ENCODE data around the gene EPHA3. TPM values are rescaled to one million over a fixed set of nuclear protein-coding genes. Genes with fewer than 3 reads are reported as not detected.

EPHA3 gene
- polyA plus RNA-seq, 3 donors: 3.8 to 5.4 (median 4.3) TPM

DNA sequence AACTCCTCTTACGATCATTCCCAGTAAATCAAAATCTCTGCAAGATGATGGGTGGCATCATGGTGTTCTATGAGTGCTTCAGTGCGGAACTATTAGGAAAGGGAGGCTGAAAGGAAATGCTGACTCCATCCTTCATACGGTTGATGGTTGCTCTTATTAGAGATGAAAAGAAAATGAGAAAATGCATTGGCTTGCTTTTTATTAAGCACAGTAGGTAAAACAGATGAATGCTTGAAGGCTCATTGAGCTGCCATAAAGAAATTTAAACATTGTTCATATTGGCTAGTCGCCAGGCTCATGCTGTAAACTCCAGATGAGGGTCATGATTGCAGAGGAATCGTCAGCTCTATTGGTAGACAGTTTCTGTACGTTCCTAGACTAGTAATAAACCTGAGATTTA is 115.8 kb downstream of the EPHA3 start:
- no peak for DNase-seq

GRCh38 chr3:89227218-89227617 is 119.8 kb downstream of the EPHA3 start:
- DNase-seq: no peak

DNA sequence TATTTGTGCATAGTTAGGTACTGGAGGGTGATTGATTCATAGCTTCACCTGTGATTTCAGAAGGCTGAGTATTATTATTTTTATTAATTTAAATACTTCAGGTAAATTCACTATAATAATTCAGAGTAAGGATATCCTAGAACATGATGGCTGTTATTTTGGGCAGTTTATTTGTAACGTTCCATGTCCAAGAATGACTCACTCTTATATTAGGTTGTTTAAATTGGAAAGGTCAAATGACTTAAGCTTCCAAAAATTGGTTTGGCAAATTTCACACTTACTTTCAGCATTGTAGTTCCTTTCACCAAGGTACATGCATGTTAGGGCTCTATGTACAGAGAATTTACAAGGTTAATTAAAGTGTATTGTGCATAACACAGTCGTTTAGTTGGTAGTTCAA is 120.2 kb downstream of the EPHA3 start:
- no peak for DNase-seq

- no peak for DNase-seq
These were observed 124.7 kb downstream of the EPHA3 start for GRCh38 chr3:89232155-89232554.

GRCh38 chr3:89234620-89235019 is 127.2 kb downstream of the EPHA3 start:
- DNase-seq: no peak

DNA sequence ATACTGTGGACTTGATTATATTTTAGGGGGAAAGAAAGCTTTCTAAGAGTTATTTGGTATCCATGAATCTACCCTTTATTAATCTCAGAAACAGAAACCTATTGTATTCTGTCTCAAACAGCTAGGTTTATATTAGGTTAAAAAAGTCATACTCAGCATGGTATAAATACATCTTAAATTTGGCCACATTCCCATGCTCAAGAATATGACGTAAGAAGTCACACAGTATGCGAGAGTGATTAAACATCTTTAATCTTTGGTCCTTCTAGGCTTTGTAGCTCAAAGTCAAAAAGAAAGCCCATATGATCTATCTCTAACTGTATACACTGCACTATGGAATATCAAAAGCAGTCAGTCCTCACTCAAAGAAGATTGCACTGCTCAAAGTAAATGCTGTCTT is 131.4 kb downstream of the EPHA3 start:
- no peak for DNase-seq

DNA sequence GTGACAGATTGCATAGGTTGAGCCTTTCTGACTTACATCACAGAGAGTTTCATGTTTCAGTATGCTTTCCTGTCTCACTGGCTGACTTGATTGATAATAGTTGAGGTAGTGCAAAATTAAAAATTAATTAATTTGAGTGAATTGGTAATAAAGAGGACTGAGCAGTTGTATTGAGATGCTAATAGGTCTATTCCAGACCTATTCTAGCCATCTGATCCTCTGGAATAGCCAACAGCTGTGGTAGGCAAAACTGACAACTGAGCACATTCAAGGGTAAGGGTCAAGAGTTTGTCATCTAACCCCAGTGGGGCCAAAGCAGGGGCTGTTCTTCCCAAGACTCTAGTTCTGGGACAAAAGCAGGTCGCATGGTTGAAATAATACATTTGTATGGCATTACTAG is 132.4 kb downstream of the EPHA3 start:
- DNase-seq: peak; percentile 15

DNA sequence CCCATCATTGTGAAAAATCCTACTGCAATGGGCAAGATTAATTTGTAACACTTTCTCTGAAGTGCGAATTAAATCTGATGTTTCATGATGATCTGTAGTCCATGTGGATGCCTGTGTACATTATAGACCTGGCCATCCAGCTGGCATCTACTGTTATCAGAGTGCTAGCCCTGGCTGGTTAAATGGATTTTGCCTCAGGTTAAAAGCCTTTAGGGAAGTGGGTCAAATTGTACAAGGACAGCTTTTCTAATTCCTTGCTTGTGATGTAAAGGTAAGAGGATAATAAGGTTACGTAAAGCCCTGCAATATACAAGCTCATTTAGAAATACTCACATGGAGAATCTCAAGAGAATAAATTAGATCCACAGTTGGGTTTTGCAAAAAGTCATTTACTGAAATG is 138.2 kb downstream of the EPHA3 start:
- no peak for DNase-seq

DNA sequence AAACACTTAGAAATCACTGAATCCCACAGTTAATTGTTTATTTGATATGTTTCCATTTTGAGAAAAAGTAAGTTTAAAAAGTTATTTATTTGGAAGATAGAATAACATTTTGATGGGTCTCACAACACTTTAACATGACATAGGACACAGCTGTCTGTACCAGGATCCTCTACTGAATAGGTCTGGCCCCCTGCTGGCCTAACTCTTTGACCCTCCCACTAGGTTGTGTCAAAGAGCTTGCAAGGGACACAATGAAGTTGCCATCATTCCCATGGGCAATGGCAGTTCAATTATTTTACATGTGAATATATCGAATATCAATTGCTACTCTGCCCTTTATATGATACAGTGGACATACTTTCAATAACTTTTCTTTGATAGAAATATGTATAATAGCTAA is 138.9 kb downstream of the EPHA3 start:
- DNase-seq: no peak

DNA sequence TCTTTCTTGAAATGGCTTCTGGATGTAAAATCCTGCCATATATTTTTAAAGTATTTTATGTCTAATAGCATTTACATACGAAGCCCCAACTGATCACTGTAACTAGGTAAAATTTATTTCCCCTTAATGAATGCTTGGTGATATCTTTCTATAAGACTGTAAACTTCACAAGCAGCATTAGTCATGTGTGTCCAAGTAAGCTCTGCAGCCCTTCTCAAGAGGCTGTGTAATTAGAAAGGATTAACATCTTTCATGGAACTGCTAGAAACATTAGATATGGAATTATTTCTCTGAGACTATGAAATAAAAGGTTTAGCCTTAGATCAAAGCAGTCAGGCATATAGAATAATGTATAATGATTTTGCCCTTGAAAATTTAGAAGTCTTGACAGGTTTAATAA is 143.3 kb downstream of the EPHA3 start:
- no peak for DNase-seq

DNA sequence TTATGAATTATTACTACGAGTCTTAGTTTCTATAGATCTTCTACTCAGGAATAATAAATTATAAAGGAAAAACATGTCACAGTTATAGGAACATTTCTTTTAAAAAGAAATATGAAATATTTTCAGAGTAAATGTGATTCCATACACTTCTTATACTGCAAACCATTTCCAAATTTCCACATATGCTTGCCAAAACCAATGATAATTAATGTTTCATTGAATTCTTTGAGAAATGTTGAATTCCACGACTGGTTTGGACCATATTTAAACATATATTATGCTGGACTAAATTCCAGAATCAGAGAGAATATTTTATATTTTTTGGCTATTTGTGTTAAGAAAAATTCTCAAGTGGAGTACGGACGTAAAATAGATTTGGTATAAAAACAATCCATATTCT is 144.6 kb downstream of the EPHA3 start:
- DNase-seq: no peak

GRCh38 chr3:89252860-89253259 is 145.4 kb downstream of the EPHA3 start:
- DNase-seq: peak; percentile 10

DNA sequence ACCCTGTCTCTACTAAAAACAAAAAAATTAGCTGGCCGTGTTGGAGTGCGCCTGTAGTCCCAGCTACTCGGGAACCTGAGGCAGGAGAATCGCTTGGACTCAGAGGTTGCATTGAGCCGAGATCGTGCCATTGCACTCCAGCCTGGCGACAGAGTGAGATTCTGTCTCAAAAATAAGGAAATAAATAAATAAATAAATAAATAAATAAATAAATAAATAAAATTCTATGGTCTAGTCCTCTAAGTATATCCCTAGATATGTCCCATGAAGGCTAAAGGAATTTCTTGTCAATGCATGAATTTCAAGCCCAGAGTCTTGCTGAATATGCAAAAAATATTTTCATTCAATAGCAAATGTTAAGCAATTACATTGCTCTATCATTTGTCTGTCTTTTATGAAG is 149.0 kb downstream of the EPHA3 start:
- no peak for DNase-seq

GRCh38 chr3:89256882-89257281 is 149.5 kb downstream of the EPHA3 start:
- no peak for DNase-seq

- DNase-seq: no peak
These were observed 153.3 kb downstream of the EPHA3 start for GRCh38 chr3:89260721-89261120.

- no peak for DNase-seq
These were observed 154.3 kb downstream of the EPHA3 start for GRCh38 chr3:89261673-89262072.

GRCh38 chr3:89262309-89262929 is 155.0 kb downstream of the EPHA3 start:
- no peak for DNase-seq

DNA sequence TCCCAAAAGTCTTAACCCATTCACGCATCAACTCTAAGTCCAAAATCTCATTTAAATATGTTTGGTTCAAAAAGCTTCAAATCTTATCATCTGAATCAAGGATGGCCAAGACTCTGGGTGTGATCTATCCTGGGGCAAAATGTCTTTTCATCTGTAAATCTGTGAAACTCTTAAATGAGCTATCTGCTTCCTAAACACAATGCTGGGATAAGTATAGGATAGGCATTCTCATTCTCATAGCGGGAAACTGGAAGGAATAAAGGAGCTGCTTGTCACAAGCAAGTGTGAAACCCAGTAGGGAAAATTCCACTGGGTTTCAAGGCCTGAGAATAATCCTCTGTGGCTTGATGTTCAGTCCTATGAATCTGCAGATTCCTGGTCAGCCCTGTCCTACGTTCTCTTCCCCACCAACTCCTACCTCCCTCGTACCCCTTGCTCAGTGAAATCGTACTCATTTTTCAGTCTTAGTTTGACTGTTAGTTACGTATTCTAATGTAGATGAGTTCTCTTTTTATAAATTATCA is 156.7 kb downstream of the EPHA3 start:
- DNase-seq: no peak

DNA sequence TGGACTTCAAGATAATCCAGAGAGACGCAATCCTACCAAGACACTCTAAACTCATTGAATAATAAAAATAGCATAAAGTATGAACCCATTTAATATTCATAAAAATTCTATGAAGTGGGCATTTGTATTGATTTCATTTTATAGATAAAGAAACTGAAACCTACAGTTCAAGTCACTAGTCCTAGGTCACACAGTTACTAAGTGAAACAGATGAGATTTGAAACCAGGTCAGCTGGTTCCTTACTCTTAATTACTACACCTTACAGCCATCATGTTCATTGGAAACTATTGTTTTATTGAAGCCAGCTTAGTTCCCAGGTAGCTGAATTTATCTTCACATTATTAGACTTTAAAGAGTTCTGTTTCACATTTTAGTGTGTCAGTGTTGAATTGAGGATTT is 158.7 kb downstream of the EPHA3 start:
- no peak for DNase-seq

- no peak for DNase-seq
These were observed 160.6 kb downstream of the EPHA3 start for GRCh38 chr3:89268059-89268458.

DNA sequence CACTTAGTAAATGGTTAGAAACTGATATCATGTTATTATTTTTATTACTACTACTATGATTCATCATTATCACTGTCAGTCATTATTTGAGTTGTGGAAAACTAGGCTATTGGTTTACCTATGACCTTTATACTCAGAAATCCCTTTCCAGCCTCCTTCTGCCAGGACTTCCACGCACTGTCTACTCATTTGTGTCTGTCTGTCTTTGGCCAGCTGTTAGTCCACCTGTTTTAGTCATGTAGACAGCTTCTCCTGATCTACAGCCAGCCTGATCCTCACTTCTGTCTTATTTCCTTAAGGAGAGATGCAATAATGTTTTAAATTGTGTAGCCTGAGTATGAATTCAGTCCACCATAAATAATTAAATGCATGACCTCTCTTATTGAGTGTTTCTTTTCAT is 162.8 kb downstream of the EPHA3 start:
- no peak for DNase-seq

DNA sequence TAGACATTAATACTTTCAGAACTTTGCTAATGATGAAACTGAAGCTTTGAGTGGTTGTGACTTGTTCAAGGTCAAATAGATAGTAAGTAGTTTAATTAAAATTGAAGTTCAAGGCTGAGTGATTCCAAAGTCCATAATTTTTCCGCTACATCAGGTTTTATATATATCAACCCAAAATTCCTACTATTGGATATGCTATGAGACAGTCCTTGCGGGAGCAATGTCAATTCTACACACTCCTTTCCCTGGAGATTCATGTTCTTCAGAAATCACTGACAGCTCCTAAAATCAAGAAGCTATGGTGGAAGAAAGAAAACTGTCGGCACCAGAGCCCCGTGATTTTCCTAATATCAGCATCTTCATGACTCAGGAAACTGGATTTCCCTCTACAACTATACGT is 167.6 kb downstream of the EPHA3 start:
- no peak for DNase-seq

DNA sequence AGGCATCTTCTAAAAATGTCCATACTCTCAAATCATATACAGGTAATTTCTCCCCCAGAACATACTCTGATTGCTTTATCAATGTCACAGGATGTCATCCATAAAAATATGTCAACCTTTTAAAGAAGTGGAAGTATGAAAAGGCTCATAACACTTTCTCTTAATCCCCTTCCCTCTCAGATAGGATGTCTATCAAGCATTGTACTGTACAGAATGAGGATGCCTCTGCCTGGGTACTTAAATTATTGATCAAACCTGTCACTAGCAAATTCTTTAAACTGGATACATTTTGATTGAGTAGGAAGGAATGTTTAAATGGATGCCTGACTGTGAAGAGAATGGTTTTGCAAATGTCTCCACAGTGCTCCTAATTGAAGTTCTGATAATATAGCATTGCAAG is 168.7 kb downstream of the EPHA3 start:
- no peak for DNase-seq

- DNase-seq: peak; percentile 28
These were observed 171.0 kb downstream of the EPHA3 start for GRCh38 chr3:89278302-89279025.
